CD4-positive, alpha-beta T cell treated with Interleukin-6 at 100 ng/mL for 8 hours (primary cell): Measurements from ENCODE around the gene TULP4.
A peak's percentile ranks its signal among the peaks of the same experiment; 100 is the strongest.
"Not testable (repeated sequence)": the region's sequence is repeated elsewhere in the genome, so short reads cannot be mapped to it uniquely, and the experiment has no call there.

Experiments
- DNase-seq: peaks from one replicate; pipeline ENCODE4 v3.0.0-alpha.2; 2020; ENCODE audit warnings: mixed read lengths, low spot score

Gene TULP4

DNA sequence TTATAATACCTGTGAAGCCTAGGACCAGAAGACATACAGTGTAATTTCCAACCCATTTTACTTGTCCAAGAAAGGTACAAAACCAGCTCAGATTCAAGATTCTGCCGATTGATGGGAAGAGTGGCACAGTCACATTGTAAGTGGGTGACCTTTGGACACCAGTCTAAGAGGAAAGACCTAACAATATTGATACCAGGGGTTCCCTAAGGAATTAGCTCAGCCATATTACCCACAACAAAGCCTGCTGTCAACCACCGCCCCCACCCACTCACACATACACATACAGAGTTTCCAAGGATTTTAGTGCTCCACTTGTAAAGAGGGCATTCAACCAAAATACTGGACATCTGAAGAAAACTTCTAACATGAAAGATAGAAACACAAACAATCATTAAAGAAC lies 219.7 kb downstream of the TULP4 start:
- DNase-seq, result no peak

DNA sequence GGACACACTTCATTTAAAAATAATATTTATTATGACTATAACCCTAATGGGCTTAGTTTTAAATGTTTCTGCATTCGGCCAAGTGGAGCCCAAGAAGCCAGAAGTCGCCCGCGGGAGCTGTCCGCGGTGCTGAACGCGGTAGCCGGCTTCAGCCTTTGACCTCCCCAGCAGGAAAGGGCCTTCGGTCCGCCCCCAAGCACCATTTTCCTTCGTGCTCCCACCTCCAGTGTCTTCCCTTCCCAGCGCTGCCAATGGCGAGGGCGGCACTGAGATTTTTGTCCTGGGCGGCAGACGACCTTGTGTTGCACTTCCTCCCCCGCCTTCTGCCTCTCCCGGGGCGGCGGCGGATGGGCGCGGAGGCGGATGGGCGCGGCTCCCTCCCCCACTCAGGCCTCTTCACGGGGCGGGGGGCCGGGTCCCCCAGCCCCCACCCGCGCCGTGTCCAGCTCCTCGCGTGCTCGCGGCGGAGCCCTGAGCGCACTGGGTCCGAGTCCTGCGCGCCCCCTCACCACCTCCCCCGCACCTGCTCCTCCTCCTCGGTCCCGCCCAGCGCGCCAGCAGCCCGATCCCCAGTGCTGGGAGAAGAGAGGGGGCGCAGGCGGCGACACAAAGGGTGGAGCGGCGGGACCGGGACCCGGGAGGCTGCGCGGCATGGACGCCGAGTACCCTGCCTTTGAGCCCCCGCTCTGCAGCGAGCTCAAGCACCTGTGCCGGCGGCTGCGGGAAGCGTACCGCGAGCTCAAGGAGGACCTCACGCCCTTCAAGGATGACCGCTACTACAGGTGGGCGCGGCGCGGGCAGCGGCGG lies 224.0 kb downstream of the TULP4 start:
- peak; percentile 64 for DNase-seq

DNA sequence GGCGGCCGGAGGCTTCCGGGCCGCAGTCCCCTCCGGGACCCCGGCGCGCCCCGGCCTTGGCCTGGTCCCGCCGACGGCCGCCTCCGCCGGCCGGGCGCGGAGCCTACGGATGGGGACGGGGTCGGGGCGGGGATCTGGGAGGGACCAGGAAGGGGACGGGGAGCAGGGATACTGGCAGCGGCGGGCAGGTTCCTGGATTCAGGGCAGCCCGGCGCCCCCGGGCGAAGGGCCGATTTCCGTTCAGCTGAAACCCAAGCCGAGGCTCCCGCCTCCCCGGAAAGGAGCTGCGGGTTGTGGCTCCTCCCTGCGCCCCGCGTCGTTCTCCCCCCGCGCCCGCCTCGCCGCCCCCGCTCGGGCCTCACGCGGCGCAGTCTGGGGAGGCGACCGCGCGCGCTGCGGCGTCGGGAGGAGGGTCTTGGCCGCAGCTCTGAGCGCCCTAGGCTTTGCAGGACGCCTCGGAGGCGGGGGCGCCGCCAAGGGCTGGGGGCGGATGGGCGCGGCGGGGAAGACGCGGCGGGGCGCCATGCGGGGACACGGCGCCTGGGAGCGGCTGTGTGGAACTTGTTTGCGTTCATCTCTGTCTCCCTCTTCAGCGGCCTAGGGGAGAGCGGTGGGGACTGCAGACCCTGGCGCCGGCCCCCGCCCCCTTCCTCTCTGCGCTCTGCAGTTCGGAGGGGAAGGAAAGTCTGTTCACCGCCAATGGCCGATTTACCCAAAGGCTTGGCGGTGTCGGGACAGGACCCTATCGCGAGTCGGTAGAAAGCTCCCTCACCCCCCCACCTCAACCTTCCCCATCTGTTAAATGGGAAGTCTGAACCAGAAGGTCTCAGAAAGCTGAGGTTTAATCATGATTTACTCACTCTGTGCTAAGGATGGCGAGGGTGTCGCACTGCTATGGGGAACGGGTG lies 224.9 kb downstream of the TULP4 start:
- DNase-seq, result no peak

- DNase-seq, result no peak
These were observed 226.5 kb downstream of the TULP4 start for GRCh38 chr6:158538741-158539140.

- DNase-seq, result no peak
These were observed 227.1 kb downstream of the TULP4 start for GRCh38 chr6:158539413-158539812.

- no peak for DNase-seq
These were observed 227.6 kb downstream of the TULP4 start for GRCh38 chr6:158539881-158540280.

- no peak for DNase-seq
These were observed 231.4 kb downstream of the TULP4 start for GRCh38 chr6:158543606-158544185.

- DNase-seq, result no peak
These were observed 232.2 kb downstream of the TULP4 start for GRCh38 chr6:158544428-158544827.

GRCh38 chr6:158545043-158545966 lies 233.0 kb downstream of the TULP4 start:
- no peak for DNase-seq

DNA sequence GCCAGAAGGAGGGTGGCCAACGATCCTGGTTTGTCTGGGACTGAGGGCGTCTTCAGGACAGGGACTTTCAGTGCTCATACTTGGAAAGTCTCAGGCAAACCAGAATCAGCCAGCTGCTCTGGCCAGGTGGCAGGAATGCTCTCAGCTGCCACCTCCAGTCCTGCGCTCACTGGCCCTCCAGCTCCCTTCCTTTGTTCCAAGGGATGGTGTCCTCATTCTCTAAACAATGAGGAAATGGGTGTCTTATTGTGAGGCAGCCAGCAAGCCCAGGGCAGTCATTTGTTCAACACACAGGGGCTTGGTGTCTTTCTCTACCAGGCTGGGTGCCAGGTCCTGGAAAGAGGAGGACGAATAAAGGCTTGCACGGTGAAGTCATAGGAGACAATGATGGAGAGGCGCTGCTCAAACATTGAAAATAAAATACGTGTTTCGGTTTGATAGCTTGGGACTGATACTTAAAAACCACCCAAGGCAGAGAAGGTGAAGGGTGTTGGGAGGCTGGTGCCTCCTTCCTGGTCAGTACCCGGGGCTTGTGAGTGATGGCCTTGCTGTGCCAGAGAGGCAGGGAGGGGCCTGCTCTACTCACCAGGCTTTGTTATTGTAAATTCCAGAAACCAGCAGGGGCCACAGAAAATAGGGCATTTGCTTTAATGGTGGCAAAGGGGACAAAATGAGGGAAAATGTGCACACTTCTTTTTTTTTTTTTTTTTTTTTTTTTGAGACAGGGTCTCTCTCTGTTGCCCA lies 236.3 kb downstream of the TULP4 start:
- DNase-seq, result no peak

DNA sequence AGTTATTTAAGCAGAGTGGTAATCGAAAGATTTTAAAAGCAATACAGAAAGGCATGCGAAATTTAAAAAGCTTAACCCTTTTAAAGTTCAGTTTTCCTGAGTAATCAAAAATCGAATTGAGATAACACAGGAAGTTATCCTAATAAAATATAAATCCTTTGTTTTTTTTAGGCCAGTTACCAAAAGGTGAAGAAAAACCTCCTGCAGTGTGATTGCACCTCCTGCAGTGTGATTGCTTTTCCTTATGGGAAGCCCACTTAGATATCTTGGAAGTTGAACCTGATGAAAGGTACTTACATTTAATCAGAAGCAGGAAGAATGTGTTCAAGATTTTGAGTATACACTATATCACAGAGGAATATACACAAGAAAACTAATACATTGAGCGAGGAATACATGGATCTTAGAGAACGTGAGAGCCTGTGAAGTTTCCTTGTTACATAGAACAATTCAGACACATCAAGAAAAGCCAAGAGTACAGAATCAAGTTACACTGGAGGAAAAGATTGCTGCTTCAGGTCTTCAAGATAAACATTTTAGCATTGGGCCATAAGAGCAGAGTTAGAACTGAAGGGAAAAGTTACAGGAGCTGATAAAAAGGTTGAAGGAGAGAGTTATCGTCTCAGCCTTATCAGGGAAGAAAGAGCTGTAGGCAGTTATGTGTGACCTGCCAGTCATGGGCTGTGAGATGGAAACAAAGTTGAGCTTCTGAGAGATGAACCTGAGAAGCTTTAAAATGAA lies 240.0 kb downstream of the TULP4 start:
- DNase-seq, result no peak

DNA sequence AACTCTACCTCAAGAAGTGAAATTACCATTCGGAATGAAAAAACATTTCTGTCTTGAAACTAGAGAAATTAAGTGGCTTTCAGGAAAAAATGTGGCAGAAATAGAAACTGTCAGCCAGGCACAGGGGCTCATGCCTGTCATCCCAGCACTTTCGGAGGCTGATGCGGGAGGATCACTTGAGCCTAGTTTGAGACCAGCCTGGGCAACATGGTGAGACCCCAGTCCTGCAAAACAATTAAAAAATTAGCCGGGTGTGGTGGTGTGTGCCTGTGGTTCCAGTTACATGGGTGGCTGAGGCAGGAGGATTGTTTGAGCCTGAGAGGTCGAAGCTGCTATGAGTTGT lies 240.5 kb downstream of the TULP4 start:
- no peak for DNase-seq

DNA sequence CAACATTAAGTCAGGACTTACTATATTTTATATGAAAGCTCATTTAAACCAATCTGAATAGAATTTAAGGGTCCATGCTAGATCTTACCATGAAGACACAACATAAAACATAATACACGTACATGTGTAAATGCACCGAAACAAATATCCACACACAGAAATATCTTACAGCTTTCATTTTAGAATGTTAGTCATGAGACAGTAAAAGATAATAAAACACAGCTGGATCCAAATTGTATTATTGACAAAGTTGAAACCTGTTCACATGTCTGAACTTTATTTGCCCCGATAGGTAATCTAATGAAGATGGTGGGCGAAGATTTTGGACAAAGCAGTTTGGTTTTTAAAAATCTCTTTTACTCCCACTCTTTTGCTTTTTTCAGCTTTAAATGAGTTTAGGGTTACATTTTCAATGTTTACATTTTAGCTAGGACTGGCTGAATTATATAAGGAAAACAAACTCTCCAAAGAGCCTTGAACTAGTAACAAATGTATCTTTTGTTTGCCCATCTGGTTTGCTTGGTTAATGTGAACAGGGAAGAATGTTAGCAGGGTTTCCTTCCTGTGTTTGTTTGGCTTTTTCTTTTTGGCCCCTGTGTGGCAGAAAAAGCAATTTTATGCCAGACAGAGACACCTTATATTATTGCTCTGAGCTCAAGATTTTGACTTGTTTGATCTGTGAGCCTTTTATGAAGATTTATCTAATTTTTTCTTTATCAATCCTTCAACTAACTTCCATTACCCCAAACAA lies 242.5 kb downstream of the TULP4 start:
- no peak for DNase-seq

GRCh38 chr6:158556113-158556512 lies 243.8 kb downstream of the TULP4 start:
- no peak for DNase-seq

DNA sequence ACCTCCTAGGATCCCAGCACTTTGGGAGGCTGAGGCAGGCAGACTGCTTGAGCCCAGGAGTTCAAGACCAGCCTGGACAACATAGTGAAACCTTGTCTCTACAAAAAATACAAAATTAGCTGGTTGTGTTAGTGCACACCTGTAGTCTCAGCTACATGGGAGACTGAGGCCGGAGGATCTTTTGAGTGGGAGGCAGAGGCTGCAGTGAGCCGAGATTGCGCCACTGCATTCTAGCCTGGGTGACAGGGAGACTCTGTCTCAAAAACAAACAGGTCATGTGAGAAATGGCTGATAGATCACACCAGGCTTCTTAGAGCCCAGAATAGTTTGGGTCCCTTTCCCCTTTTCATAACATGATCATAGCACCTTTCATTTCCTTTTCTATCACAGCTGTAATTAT lies 244.8 kb downstream of the TULP4 start:
- DNase-seq, result not testable (repeated sequence)

GRCh38 chr6:158557927-158558326 lies 245.7 kb downstream of the TULP4 start:
- DNase-seq, result no peak

- DNase-seq, result no peak
These were observed 246.4 kb downstream of the TULP4 start for GRCh38 chr6:158558415-158559306.

DNA sequence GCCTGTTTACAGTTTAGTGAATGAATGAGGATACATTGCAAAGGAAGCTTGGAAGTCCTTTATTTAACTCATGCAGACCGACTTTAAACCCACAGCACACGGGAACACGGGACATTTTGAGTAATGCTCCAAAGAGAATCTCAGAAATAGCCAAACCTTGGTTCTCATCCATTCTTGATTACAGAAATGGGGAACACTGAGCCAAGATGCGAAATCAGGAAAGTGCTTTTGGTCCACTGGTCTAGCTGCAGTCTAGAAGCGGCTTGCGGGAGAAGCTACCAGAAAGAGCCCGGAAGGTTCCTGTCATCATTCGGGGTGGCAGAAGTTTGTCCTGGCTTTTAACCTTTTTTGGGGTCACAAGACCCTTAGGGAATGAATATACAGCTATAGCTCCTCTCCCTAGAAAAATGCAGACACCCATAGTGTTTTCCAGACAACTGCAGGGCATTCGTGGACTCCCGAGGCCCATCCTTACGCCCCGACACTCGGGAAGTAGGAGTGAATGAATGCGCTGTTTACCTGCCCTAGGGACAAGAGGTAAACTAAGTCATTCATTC lies 247.2 kb downstream of the TULP4 start:
- DNase-seq, result no peak
